PC-3 (cell line): ENCODE results near the gene MAP1S. TPM values are rescaled to one million over a fixed set of nuclear protein-coding genes. Genes with fewer than 3 reads are reported as not detected.
A peak's percentile ranks its signal among the peaks of the same experiment; 100 is the strongest.

Experiments used
- ATAC-seq: fragments of 200-7000 bp; cut with Tn5 transposase; 2 replicates; pipeline ENCODE4 v1.9.1; 2020; ENCODE audit warnings: mild to moderate bottlenecking, moderate library complexity
- Bru-seq: library from RNA; stranded (reverse); fragments of 400-500 nt; gene quantifications from one replicate; lab custom pipeline; 2021; lab: Mats Ljungman, UMichigan
- BruChase-seq, 2 experiments: library from RNA; stranded (reverse); fragments of 400-500 nt; gene quantifications; one replicate each; lab custom pipeline; 2021; lab: Mats Ljungman, UMichigan
- BruUV-seq: library from RNA; stranded (reverse); fragments of 400-500 nt; replicated peaks from 2 replicates; lab custom pipeline; 2021; lab: Mats Ljungman, UMichigan
- CTCF ChIA-PET: fragments of 300-600 bp; sonication (Branson Sonifier 250); formaldehyde crosslinking; loops from one replicate; lab custom pipeline; 2022; ENCODE audit warnings: antibody characterized with exemption; lab: Charles Lee
- POLR2A ChIA-PET: fragments of 300-600 bp; sonication (Branson Sonifier 250); formaldehyde crosslinking; loops from one replicate; lab custom pipeline; 2022; ENCODE audit warnings: antibody characterized with exemption; ENCODE audit not compliant: unreplicated experiment; lab: Charles Lee
- DNase-seq: peaks from one replicate; pipeline ENCODE4 v3.0.0-alpha.2; 2015
- H2AFZ ChIP-seq: fragments of 300-600 bp; sonication (generic); 2 replicates; pipeline ENCODE4 v1.6.0; 2016; ENCODE audit warnings: antibody characterized with exemption, low read length
- H3F3A ChIP-seq: fragments of 300-600 bp; sonication (generic); one replicate; pipeline ENCODE4 v1.6.0; 2017; ENCODE audit warnings: antibody characterized with exemption, low read length, control low read depth, mild to moderate bottlenecking; ENCODE audit not compliant: unreplicated experiment
- H3K27ac ChIP-seq: fragments of 300-600 bp; sonication (generic); 2 replicates; pipeline ENCODE4 v1.5.1; 2016; ENCODE audit warnings: mild to moderate bottlenecking, low read length
- H3K27me3 ChIP-seq: fragments of 300-600 bp; sonication (generic); 2 replicates; pipeline ENCODE4 v1.6.1; 2016; ENCODE audit warnings: low read length, mixed read lengths
- H3K36me3 ChIP-seq: fragments of 300-600 bp; sonication (generic); 2 replicates; pipeline ENCODE4 v1.6.1; 2016; ENCODE audit warnings: low read depth, mixed run types, low read length, mixed read lengths
- H3K4me1 ChIP-seq: fragments of 300-600 bp; sonication (generic); 2 replicates; pipeline ENCODE4 v1.5.1; 2016; ENCODE audit warnings: low read length; ENCODE audit not compliant: insufficient read depth
- H3K4me2 ChIP-seq: fragments of 300-600 bp; sonication (generic); 2 replicates; pipeline ENCODE4 v1.6.0; 2016; ENCODE audit warnings: low read length
- H3K4me3 ChIP-seq: fragments of 300-600 bp; sonication (generic); 2 replicates; pipeline ENCODE4 v1.5.1; 2016; ENCODE audit warnings: mild to moderate bottlenecking, low read length, mixed read lengths
- H3K79me2 ChIP-seq: fragments of 300-600 bp; sonication (generic); 2 replicates; pipeline ENCODE4 v1.6.1; 2017; ENCODE audit warnings: low read length, mixed read lengths
- H3K9ac ChIP-seq: fragments of 300-600 bp; sonication (generic); 2 replicates; pipeline ENCODE4 v1.6.0; 2016; ENCODE audit warnings: mild to moderate bottlenecking, low read length
- H3K9me2 ChIP-seq: fragments of 300-600 bp; sonication (generic); replicated peaks from 2 replicates; pipeline ENCODE4 v1.6.1; 2016; ENCODE audit warnings: mixed run types, low read length, mixed read lengths
- H3K9me3 ChIP-seq: fragments of 300-600 bp; sonication (generic); 2 replicates; pipeline ENCODE4 v1.6.1; 2016; ENCODE audit warnings: low read length, mixed read lengths
- H4K20me1 ChIP-seq: fragments of 300-600 bp; sonication (generic); 2 replicates; pipeline ENCODE4 v1.6.1; 2016; ENCODE audit warnings: low read length, mixed read lengths
- EZH2 ChIP-seq: fragments of 300-600 bp; sonication (generic); IDR thresholded peaks from one replicate; pipeline ENCODE4 v1.6.1; 2017; ENCODE audit warnings: antibody characterized with exemption, mild to moderate bottlenecking, low read length; ENCODE audit not compliant: unreplicated experiment
- EZH2phosphoT487 ChIP-seq: fragments of 300-600 bp; sonication (generic); IDR thresholded peaks from 2 replicates; pipeline ENCODE4 v1.6.1; 2018; ENCODE audit warnings: mild to moderate bottlenecking, antibody characterized with exemption, low read length, borderline replicate concordance
- intact Hi-C: fragments of 100-400 bp; cut with micrococcal nuclease; formaldehyde crosslinking; loops from 2 replicates; pipeline ENCODE4 v1.9.0; 2023
- long read RNA-seq: library from polyadenylated mRNA; unstranded; transcript quantifications from one replicate; pipeline ENCODE4 v2.0.0, GENCODE V29; 2021; ENCODE audit not compliant: unreplicated experiment
- total RNA-seq: library from RNA; depleted of rRNA; stranded (reverse); fragments of >200 nt; gene quantifications from 2 replicates; pipeline ENCODE4 v1.2.3, GENCODE V29; 2014; rRNA removed
- TF ChIP-seq, protein P1 (sequence below): fragments of 300-600 bp; sonication (generic); conservative IDR thresholded peaks from 2 replicates; pipeline ENCODE4 v1.5.1; 2017; ENCODE audit warnings: antibody characterized with exemption, low read depth, mild to moderate bottlenecking, low read length

The MAP1S gene, protein sequence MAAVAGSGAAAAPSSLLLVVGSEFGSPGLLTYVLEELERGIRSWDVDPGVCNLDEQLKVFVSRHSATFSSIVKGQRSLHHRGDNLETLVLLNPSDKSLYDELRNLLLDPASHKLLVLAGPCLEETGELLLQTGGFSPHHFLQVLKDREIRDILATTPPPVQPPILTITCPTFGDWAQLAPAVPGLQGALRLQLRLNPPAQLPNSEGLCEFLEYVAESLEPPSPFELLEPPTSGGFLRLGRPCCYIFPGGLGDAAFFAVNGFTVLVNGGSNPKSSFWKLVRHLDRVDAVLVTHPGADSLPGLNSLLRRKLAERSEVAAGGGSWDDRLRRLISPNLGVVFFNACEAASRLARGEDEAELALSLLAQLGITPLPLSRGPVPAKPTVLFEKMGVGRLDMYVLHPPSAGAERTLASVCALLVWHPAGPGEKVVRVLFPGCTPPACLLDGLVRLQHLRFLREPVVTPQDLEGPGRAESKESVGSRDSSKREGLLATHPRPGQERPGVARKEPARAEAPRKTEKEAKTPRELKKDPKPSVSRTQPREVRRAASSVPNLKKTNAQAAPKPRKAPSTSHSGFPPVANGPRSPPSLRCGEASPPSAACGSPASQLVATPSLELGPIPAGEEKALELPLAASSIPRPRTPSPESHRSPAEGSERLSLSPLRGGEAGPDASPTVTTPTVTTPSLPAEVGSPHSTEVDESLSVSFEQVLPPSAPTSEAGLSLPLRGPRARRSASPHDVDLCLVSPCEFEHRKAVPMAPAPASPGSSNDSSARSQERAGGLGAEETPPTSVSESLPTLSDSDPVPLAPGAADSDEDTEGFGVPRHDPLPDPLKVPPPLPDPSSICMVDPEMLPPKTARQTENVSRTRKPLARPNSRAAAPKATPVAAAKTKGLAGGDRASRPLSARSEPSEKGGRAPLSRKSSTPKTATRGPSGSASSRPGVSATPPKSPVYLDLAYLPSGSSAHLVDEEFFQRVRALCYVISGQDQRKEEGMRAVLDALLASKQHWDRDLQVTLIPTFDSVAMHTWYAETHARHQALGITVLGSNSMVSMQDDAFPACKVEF
- total RNA-seq = 25.4 and 30.2 TPM in 2 replicates
- percentile 65 among the genes with signal in this experiment for Bru-seq, nascent RNA
- percentile 76 among the genes with signal in this experiment for BruChase-seq, experiment 1, labeled RNA remaining after a 6-hour chase
- BruChase-seq, experiment 2, labeled RNA remaining after a 2-hour chase = percentile 74 among the genes with signal in this experiment
- long read RNA-seq, transcript MAP1S-201 (7 exons, 3,419 nt) = major isoform, 15 of 109 reads
- long read RNA-seq, partial matches to known transcripts = 61 of 109 reads
- long read RNA-seq, other reads (novel, unspliced or antisense) = 30 of 109 reads

DNA sequence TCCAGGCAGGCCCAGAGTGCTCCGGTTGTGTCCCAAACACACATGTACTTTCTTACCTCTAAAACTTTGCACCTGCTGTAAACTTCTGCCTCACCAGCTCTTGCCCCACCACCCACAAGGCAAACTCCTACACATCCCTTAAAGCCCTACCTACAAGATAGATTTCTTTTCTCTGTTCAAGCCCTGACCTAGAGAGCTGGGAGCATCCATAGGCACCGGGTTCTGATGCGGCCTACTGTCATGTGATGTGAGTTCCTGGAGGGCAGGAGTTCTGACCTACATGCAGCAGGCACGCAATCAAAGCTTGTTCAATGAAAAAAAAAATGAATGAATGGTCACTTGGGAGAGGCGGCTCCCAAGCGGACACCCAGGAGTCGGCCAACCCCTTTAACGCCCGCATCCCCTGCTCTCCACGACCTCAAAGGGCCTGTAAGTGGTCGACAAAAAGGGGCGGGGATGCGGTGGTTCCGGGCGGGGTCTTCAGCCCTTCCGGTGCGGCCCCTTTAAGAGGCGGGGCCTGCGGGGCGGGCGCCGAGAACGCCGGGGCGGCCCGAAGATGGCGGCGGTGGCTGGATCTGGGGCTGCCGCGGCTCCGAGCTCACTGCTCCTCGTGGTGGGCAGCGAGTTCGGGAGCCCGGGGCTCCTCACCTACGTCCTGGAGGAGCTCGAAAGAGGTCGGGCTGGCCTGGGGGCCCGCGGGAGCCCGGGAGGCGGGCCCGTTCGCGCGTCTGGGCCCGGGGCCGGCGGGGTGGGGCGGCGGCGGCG lies at the start of gene MAP1S:
MAP1S (plus strand) TSS at position 534 of the 765 bp plus-strand sequence; CDS start at position 557, 23 bp downstream.
- ChIA-PET POLR2A (interaction anchor here (0.6 kb wide), 2 partner anchors 156 to 1000 kb away, joined by 3 to 4 read pairs; no protein-coding TSS in a partner anchor), CTCF (interaction anchor here (1.7 kb wide), 1 partner anchor 47 kb away, joined by 8 read pairs; no protein-coding TSS in a partner anchor)
- Histone ChIP-seq H3K79me2 (peaks cover 24% of the 10 kb centered on the region), H3K9ac (peak within 1 kb of the TSS; percentile 73), H3F3A (no peaks in the 10 kb centered on the region), H3K4me2 (peak within 1 kb of the TSS; percentile 97), H3K9me2 (no peaks in the 10 kb centered on the region), H3K9me3 (no peaks in the 10 kb centered on the region), H2AFZ (peak within 1 kb of the TSS; percentile 95), H3K4me3 (peak within 1 kb of the TSS; percentile 99), H3K4me1 (peaks cover 25% of the 10 kb centered on the region), H3K27me3 (no peaks in the 10 kb centered on the region), H3K27ac (no peak within 1 kb of the TSS), H4K20me1 (peaks cover 14% of the 10 kb centered on the region; the same call in 1 of the 2 replicates), H3K36me3 (no peaks in the 10 kb centered on the region)
- peak; percentile 47 for DNase-seq
- ATAC-seq = peak; percentile 75
- TF ChIP-seq EZH2 (no peak), EZH2phosphoT487 (no peak)
- TF ChIP-seq, protein P1, sequence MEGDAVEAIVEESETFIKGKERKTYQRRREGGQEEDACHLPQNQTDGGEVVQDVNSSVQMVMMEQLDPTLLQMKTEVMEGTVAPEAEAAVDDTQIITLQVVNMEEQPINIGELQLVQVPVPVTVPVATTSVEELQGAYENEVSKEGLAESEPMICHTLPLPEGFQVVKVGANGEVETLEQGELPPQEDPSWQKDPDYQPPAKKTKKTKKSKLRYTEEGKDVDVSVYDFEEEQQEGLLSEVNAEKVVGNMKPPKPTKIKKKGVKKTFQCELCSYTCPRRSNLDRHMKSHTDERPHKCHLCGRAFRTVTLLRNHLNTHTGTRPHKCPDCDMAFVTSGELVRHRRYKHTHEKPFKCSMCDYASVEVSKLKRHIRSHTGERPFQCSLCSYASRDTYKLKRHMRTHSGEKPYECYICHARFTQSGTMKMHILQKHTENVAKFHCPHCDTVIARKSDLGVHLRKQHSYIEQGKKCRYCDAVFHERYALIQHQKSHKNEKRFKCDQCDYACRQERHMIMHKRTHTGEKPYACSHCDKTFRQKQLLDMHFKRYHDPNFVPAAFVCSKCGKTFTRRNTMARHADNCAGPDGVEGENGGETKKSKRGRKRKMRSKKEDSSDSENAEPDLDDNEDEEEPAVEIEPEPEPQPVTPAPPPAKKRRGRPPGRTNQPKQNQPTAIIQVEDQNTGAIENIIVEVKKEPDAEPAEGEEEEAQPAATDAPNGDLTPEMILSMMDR = no peak
- intact Hi-C loops = no loop called here
- TSS peak; percentile 60 for BruUV-seq

DNA sequence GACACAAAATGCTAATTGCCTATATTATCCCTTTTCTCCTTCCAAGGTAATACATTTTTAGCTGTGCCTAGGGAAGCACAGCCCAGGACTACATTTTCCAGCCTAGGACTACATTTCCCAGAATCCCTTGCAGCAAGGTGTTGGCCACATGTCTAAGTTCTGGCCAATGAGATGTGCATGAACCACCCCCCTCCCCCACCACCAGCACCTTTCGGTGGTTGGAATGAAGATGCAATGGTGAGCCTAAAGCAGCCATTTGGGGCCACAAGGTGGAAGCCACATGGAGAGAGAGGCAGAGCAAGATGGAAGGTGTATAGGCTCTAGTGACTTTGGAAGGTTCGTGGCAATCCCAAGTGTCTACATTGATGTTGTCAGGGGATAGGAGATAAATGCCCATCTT lies 47.4 kb upstream of the MAP1S start:
- no peaks in the 10 kb centered on the region for H3F3A ChIP-seq
- no peak overlapping the region for H3K4me2 ChIP-seq
- no peaks in the 10 kb centered on the region for H4K20me1 ChIP-seq
- H3K9me2 ChIP-seq = no peaks in the 10 kb centered on the region
- ChIA-PET CTCF (no interaction called here), POLR2A (no interaction called here)
- no peak overlapping the region for H3K27ac ChIP-seq
- intact Hi-C loops = no loop called here
- no TSS peak for BruUV-seq
- no peaks in the 10 kb centered on the region for H3K79me2 ChIP-seq
- ATAC-seq (peak; percentile 49; the same call in 1 of the 2 replicates), DNase-seq (peak; percentile 68)
- no peak overlapping the region for H3K9ac ChIP-seq
- H3K9me3 ChIP-seq = no peaks in the 10 kb centered on the region
- H3K27me3 ChIP-seq = no peaks in the 10 kb centered on the region
- TF ChIP-seq, protein P1 = no peak
- TF ChIP-seq EZH2phosphoT487 (no peak), EZH2 (no peak)
- H3K36me3 ChIP-seq = no peaks in the 10 kb centered on the region
- H3K4me3 ChIP-seq = no peak overlapping the region
- no peak overlapping the region for H2AFZ ChIP-seq
- H3K4me1 ChIP-seq = no peaks in the 10 kb centered on the region
